HG02885 (cell line): Measurements from ENCODE around the gene DSP.

Experiments used
- ATAC-seq: cut with Tn5 transposase; IDR thresholded peaks from one replicate; pipeline ENCODE4 v1.9.1; 2021; ENCODE audit warnings: mild to moderate bottlenecking; ENCODE audit not compliant: unreplicated experiment, poor library complexity

DSP gene

GRCh38 chr6:7589949-7590917 lies 48.8 kb downstream of the DSP start, which contains the start of gene SNRNP48:
Gene SNRNP48 (plus strand): TSS chr6:7590198. CDS start chr6:7590258, 60 bp downstream.
- ATAC-seq: peak; percentile 100

- no peak for ATAC-seq
Observed at GRCh38 chr6:7590918-7591302, 49.4 kb downstream of the DSP start.

- ATAC-seq: no peak
Observed at GRCh38 chr6:7591770-7592169, 50.3 kb downstream of the DSP start.

- no peak for ATAC-seq
Observed at GRCh38 chr6:7593229-7593628, 51.8 kb downstream of the DSP start.

- no peak for ATAC-seq
Observed at GRCh38 chr6:7594579-7595125, 53.2 kb downstream of the DSP start.

- no peak for ATAC-seq
Observed at GRCh38 chr6:7604003-7604402, 62.5 kb downstream of the DSP start.

- ATAC-seq: peak; percentile 68
Observed at GRCh38 chr6:7604506-7604905, 63.0 kb downstream of the DSP start.

- ATAC-seq: no peak
Observed at GRCh38 chr6:7615611-7616383, 74.3 kb downstream of the DSP start.

- ATAC-seq: peak; percentile 77
Observed at GRCh38 chr6:7617801-7618764, 76.6 kb downstream of the DSP start.

GRCh38 chr6:7621761-7622160 lies 80.3 kb downstream of the DSP start:
- ATAC-seq: no peak

- ATAC-seq: no peak
Observed at GRCh38 chr6:7624796-7625710, 83.6 kb downstream of the DSP start.

GRCh38 chr6:7628479-7628878 lies 87.0 kb downstream of the DSP start:
- ATAC-seq: no peak

GRCh38 chr6:7628909-7629308 lies 87.4 kb downstream of the DSP start:
- no peak for ATAC-seq

- ATAC-seq: no peak
Observed at GRCh38 chr6:7629321-7629720, 87.8 kb downstream of the DSP start.

- no peak for ATAC-seq
Observed at GRCh38 chr6:7630792-7631191, 89.3 kb downstream of the DSP start.

GRCh38 chr6:7631466-7631865 lies 90.0 kb downstream of the DSP start:
- ATAC-seq: no peak

GRCh38 chr6:7632501-7633290 lies 91.2 kb downstream of the DSP start:
- ATAC-seq: no peak

- ATAC-seq: no peak
Observed at GRCh38 chr6:7633361-7633760, 91.9 kb downstream of the DSP start.
